Measurements from ENCODE around the gene APOA5.
"Not testable (repeated sequence)": the region's sequence is repeated elsewhere in the genome, so short reads cannot be mapped to it uniquely, and the experiment has no call there.

Gene APOA5

GRCh38 chr11:116827461-116827860 is 35.8 kb upstream of the APOA5 start:
- DNase-seq (ENCODE audit: low read depth) = no peak

GRCh38 chr11:116826751-116827431 is 35.2 kb upstream of the APOA5 start:
- no peak for DNase-seq (ENCODE audit: low read depth)

- DNase-seq (ENCODE audit: low read depth) = no peak
Observed at GRCh38 chr11:116825854-116826750, 34.4 kb upstream of the APOA5 start.

- DNase-seq (ENCODE audit: low read depth) = no peak
Observed at GRCh38 chr11:116825434-116825833, 33.8 kb upstream of the APOA5 start.

GRCh38 chr11:116823031-116823843 is 31.6 kb upstream of the APOA5 start, which contains the start of gene APOA4:
APOA4 (minus strand) TSS chr11:116823304; CDS start chr11:116823191, 113 bp downstream.
- DNase-seq (ENCODE audit: low read depth) = no peak

- DNase-seq (ENCODE audit: low read depth) = no peak
Observed at GRCh38 chr11:116822575-116822974, 30.9 kb upstream of the APOA5 start.

- no peak for DNase-seq (ENCODE audit: low read depth)
Observed at GRCh38 chr11:116821050-116821918, 29.6 kb upstream of the APOA5 start.

- no peak for DNase-seq (ENCODE audit: low read depth)
Observed at GRCh38 chr11:116819049-116819448, 27.4 kb upstream of the APOA5 start.

- no peak for DNase-seq (ENCODE audit: low read depth)
Observed at GRCh38 chr11:116814502-116814901, 22.8 kb upstream of the APOA5 start.

GRCh38 chr11:116813781-116814471 is 22.2 kb upstream of the APOA5 start:
- DNase-seq (ENCODE audit: low read depth) = no peak

GRCh38 chr11:116813170-116813569 is 21.5 kb upstream of the APOA5 start:
- no peak for DNase-seq (ENCODE audit: low read depth)

- DNase-seq (ENCODE audit: low read depth) = no peak
Observed at GRCh38 chr11:116812109-116812508, 20.4 kb upstream of the APOA5 start.

- DNase-seq (ENCODE audit: low read depth) = no peak
Observed at GRCh38 chr11:116811194-116811593, 19.5 kb upstream of the APOA5 start.

GRCh38 chr11:116808262-116809175 is 16.8 kb upstream of the APOA5 start:
- DNase-seq (ENCODE audit: low read depth) = no peak

GRCh38 chr11:116807601-116808261 is 16.1 kb upstream of the APOA5 start:
- no peak for DNase-seq (ENCODE audit: low read depth)

- DNase-seq (ENCODE audit: low read depth) = no peak
Observed at GRCh38 chr11:116804001-116804400, 12.3 kb upstream of the APOA5 start.

- not testable (repeated sequence) for DNase-seq (ENCODE audit: low read depth)
Observed at GRCh38 chr11:116801662-116802061, 10.0 kb upstream of the APOA5 start.

- DNase-seq (ENCODE audit: low read depth) = no peak
Observed at GRCh38 chr11:116800610-116801009, 8.9 kb upstream of the APOA5 start.

- no peak for DNase-seq (ENCODE audit: low read depth)
Observed at GRCh38 chr11:116798368-116798767, 6.7 kb upstream of the APOA5 start.

All from GM04504 (cell line).